GM18868 (cell line): ENCODE results near the gene SPATA21.

Experiments
- ATAC-seq: cut with Tn5 transposase; IDR thresholded peaks from one replicate; pipeline ENCODE4 v1.9.1; 2021; ENCODE audit warnings: mild to moderate bottlenecking, moderate library complexity; ENCODE audit not compliant: unreplicated experiment

Gene SPATA21

GRCh38 chr1:16422041-16422440 lies 15.2 kb downstream of the SPATA21 start:
- ATAC-seq = no peak

DNA sequence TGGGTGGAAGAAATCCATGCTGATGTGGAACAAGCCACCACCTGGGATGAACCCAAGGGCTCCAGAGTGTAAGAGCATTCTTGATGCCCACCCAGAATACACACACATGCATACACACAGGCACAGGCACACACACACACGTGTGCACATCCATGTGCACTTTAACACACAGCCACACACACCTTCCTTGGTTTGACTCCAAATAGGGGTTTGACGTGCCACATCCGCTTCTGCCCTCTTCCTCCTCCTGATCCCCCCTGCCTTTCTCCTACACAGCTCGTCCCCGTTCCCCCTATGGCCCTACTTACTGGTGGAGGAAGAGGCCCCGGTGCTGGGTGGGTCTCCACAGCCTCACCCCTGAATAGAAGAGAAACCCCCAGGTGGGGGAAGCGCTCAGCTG lies 16.0 kb downstream of the SPATA21 start:
- no peak for ATAC-seq

- ATAC-seq = peak; percentile 86
Measured at GRCh38 chr1:16420424-16421118, 16.7 kb downstream of the SPATA21 start.

- ATAC-seq = no peak
Measured at GRCh38 chr1:16418823-16419425, 18.3 kb downstream of the SPATA21 start.

- no peak for ATAC-seq
Measured at GRCh38 chr1:16413191-16413590, 24.0 kb downstream of the SPATA21 start.

DNA sequence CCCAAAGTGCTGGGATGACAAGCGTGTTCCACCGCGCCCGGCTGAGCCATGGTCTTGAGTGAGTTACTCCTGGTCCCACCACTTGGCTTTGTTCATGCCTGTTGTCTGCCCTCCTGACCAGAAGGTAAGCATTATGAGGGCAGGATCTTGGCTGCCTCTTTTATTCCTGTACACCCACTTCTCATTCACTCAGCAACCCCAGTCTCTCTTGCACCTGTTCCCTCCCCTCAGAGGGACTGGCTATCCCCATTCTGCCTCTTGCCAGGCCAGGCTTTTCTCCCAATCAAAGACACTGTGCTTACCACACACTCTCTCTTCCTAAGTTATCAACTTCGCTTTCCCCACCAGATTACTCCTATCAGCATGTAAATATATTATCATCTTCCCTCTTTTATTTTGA lies 26.4 kb downstream of the SPATA21 start:
- no peak for ATAC-seq

DNA sequence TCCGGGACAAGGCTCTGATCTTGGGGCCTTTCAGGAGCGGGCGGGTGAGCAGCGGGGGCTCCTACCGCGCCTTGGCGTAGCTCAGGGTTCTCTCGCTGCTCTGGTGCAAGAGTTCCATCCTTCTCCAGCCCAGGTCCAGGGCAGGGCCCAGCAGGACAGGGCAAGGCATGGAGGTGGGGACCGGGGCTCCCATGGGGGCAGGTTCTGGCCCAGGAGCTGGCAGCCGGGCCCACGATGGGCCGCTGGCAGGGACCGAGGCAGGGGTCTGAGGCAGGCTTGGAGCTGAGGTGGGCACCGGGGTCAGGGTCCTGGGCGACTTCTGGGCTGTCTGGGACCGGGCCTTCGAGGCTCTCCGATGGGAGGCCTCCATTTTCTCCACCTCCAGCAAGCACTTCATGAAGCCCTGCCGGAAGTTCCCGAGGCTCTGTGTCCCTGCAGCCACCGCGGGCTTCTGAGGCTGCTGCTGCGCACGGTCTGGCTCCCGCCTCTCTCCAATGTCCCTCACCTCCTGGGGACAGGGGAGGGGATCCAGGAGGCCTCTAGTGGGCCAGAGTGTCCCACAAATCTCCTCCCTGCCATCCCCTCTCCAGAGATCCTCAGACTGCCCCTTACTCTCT lies 27.6 kb downstream of the SPATA21 start:
- ATAC-seq = no peak

DNA sequence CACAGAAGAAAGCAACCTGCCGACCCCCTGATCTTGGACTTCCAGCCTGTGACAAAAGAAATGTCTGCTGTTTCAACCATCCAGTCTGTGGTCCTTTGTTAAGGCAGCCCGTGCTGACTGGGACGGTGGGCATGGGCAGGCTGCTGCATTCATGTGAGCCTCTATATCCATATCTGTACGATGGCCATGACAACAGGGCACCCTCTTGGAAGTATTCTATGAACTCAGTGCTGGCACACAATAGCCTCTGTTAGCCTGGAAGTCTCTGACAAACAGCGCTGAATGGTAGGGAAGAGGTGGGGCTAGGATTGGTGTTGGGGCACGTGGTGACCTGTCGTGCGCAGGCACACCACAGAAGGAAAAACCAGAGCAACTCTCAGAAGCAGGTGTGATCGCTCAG lies 30.4 kb downstream of the SPATA21 start:
- ATAC-seq = no peak

- ATAC-seq = no peak
Measured at GRCh38 chr1:16405441-16405840, 31.8 kb downstream of the SPATA21 start.

DNA sequence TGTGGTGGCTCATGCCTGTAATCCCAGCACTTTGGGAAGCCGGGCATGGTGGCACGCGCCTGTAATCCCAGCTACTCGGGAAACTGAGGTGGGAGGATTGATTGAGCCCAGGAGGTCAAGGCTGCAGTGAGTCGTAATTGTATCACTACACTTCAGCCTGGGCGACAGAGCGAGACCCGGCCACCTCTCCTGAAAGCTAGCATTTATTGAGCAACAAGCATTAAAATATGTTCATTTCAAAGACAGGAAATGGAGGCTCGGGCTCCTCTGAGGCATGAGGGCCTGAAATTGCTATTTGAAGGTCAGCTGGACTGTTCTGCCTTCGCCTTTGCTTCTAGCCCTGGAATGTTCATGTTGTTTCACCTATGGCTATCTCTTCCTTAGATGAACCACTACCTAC lies 34.5 kb downstream of the SPATA21 start:
- no peak for ATAC-seq

DNA sequence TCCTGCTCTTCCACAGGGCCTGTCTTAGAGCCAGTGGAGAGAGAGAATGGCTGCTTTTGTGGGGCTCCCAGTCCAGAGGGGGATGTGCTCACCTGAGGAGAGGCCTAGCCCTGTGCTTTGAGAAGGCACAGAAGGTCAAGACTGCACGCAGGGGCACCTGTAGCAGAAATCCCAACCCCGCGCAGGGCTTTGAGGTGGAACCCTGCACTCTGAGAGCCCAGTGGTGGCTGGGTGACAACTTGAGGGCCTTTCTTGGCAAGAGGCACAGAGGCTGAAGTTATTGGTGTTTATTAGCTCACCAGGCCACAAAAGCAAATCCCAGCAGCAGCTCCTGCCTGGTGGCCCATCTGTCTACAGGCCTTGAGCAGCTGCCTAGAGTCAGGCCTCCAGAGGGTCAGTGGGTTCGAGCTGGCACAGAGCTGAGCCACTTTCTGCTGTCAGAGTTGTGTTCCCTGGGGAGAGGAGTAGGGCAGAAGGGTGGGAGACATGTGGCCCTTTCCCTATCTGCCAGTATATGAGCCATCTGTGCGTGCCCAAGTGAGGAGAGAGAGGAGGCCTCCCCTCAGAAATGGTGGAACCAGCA lies 38.8 kb downstream of the SPATA21 start:
- ATAC-seq = no peak

DNA sequence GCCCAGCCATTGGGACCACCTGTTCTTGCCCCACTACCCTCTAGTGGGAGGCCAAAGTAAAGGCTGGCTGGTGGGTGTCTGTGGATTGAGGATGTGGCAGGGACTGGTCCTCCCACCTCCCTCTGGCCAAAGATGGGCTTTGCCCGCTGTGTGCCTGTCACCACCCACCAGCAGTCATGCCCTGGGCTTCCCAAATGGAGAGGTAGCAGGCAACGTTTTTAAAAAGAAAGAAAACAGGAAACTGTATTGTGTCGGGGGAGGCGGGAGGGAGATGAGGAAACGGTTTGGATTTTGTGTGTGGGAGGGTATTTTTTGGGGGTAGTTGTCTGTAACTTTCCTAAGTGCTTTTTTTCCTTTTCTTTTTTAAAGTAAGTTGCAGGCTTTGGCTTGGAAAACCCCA lies 40.1 kb downstream of the SPATA21 start:
- no peak for ATAC-seq

GRCh38 chr1:16396591-16396990 lies 40.6 kb downstream of the SPATA21 start:
- no peak for ATAC-seq

DNA sequence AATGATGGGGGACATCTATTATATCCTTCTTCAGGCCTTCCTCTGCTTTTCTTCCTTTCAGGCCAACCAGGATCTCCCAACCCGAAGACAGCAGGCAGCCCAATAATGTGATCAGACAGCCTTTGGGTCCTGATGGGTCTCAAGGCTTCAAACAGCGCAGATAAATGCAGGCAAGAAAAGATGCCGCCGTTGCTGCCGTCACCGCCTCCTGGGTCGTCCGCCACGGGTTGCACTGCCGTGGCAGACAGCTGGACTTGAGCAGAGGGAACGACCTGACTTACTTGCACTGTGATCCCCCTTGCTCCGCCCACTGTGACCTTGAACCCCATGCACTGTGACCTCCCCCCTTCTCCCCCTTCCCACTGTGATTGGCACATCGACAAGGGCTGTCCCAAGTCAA lies 42.2 kb downstream of the SPATA21 start:
- no peak for ATAC-seq

- no peak for ATAC-seq
Measured at GRCh38 chr1:16393570-16394521, 43.4 kb downstream of the SPATA21 start.

DNA sequence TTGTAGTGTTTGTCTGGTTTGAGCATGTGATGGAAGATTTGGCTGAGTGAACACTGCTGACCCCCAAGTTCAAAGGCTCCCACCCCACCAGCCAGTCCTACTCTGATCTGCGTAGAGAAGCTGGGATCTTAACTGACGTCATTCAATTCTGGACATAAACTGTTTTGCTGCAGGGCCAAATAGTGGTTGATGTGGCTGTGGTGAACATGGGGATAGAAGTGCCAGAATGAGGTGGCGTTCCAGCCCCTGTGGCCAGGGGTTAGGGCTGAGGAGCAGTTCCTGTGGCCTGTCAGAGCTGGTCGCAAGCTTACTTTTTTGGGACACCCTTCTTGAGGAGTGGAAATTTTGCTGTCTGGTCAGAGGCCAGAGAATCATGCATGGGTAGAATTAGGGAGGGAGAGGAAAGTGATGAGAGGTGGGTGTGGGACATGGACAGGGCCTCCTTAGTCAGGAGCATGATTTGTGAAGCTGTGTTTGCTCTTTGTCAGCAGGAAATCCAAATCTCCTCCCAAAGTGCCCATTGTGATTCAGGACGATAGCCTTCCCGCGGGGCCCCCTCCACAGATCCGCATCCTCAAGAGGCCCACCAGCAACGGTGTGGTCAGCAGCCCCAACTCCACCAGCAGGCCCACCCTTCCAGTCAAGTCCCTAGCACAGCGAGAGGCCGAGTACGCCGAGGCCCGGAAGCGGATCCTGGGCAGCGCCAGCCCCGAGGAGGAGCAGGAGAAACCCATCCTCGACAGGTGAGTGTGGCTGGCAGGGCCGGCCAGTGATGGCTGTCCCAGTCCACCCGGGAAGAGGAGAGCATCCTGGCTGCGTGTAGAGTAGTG lies 44.3 kb downstream of the SPATA21 start:
- ATAC-seq = no peak

- no peak for ATAC-seq
Measured at GRCh38 chr1:16391411-16391810, 45.8 kb downstream of the SPATA21 start.

- peak; percentile 55 for ATAC-seq
Measured at GRCh38 chr1:16387201-16388188, 49.7 kb downstream of the SPATA21 start.
